GM23248 (cell line): ENCODE results near the gene BCL2L2. TPM values are rescaled to one million over a fixed set of nuclear protein-coding genes. Genes with fewer than 3 reads are reported as not detected.
A peak's percentile ranks its signal among the peaks of the same experiment; 100 is the strongest.

ENCODE experiments used
- DNase-seq: peaks from one replicate; pipeline ENCODE4 v3.0.0-alpha.2; 2015
- H2AFZ ChIP-seq: fragments of 200-600 bp; sonication (generic); 2 replicates; pipeline ENCODE4 v1.6.1; 2016; ENCODE audit warnings: antibody characterized with exemption
- H3F3A ChIP-seq: fragments of 200-600 bp; sonication (generic); 2 replicates; pipeline ENCODE4 v1.6.1; 2016; ENCODE audit warnings: mild to moderate bottlenecking, antibody characterized with exemption, mixed run types; ENCODE audit not compliant: insufficient read depth
- H3K27ac ChIP-seq: fragments of 200-600 bp; sonication (generic); 2 replicates; pipeline ENCODE4 v1.5.1; 2016; ENCODE audit warnings: mild to moderate bottlenecking
- H3K27me3 ChIP-seq: fragments of 200-600 bp; sonication (generic); replicated peaks from 2 replicates; pipeline ENCODE4 v1.6.1; 2016; ENCODE audit warnings: mild to moderate bottlenecking; ENCODE audit not compliant: insufficient read depth
- H3K36me3 ChIP-seq: fragments of 200-600 bp; sonication (generic); 2 replicates; pipeline ENCODE4 v1.6.1; 2016; ENCODE audit warnings: low read depth, mild to moderate bottlenecking
- H3K4me1 ChIP-seq: fragments of 200-600 bp; sonication (generic); 2 replicates; pipeline ENCODE4 v1.6.1; 2016; ENCODE audit warnings: mild to moderate bottlenecking; ENCODE audit not compliant: insufficient read depth
- H3K4me2 ChIP-seq: fragments of 200-600 bp; sonication (generic); one replicate; pipeline ENCODE4 v1.6.1; 2016; ENCODE audit warnings: mild to moderate bottlenecking; ENCODE audit not compliant: unreplicated experiment
- H3K4me3 ChIP-seq: fragments of 200-600 bp; sonication (generic); 2 replicates; pipeline ENCODE4 v1.5.1; 2016; ENCODE audit warnings: mild to moderate bottlenecking
- H3K79me2 ChIP-seq: fragments of 200-600 bp; sonication (generic); 2 replicates; pipeline ENCODE4 v1.6.1; 2016; ENCODE audit warnings: mild to moderate bottlenecking; ENCODE audit not compliant: insufficient read depth
- H3K9ac ChIP-seq: fragments of 200-600 bp; sonication (generic); 2 replicates; pipeline ENCODE4 v1.6.1; 2016; ENCODE audit warnings: mild to moderate bottlenecking
- H3K9me2 ChIP-seq: fragments of 200-600 bp; sonication (generic); 2 replicates; pipeline ENCODE4 v1.6.1; 2016; ENCODE audit warnings: mixed run types, mild to moderate bottlenecking, moderate library complexity; ENCODE audit not compliant: insufficient read depth
- H3K9me3 ChIP-seq: fragments of 200-600 bp; sonication (generic); one replicate; pipeline ENCODE4 v1.6.1; 2017; ENCODE audit warnings: low read depth
- H4K20me1 ChIP-seq: fragments of 200-600 bp; sonication (generic); 2 replicates; pipeline ENCODE4 v1.6.0; 2016; ENCODE audit not compliant: insufficient read depth
- EZH2 ChIP-seq: fragments of 200-600 bp; sonication (generic); IDR thresholded peaks from 2 replicates; pipeline ENCODE4 v1.6.1; 2018; ENCODE audit warnings: antibody characterized with exemption, mild to moderate bottlenecking; ENCODE audit not compliant: insufficient read depth, poor library complexity, severe bottlenecking
- EZH2phosphoT487 ChIP-seq: fragments of 200-600 bp; sonication (generic); IDR thresholded peaks from 2 replicates; pipeline ENCODE4 v1.6.1; 2018; ENCODE audit warnings: antibody characterized with exemption, moderate library complexity, mild to moderate bottlenecking, low read depth; ENCODE audit not compliant: insufficient read depth
- WGBS, 2 experiments: methylation state at CpG; one replicate each; pipeline ENCODE4 v1.1.6; 2015 to 2017; ENCODE audit warnings: low lambda C conversion rate in 2 of 2, low coverage in 1 of 2; ENCODE audit errors: missing lambda C conversion rate in 2 of 2; 5-methylcytosine and 5-hydroxymethylcytosine counted together
- in situ Hi-C: fragments of 300-500 bp; cut with MboI; formaldehyde crosslinking; loops from 2 replicates; pipeline ENCODE4 v1.15.0; 2020
- polyA plus RNA-seq: library from polyadenylated mRNA; unstranded; fragments of >200 nt; fragmentation: Nextera tagmentation; extraction: Ambion mirVana; gene quantifications from 2 replicates; pipeline ENCODE4 v1.2.1, GENCODE V29; 2016
- total RNA-seq: library from RNA; depleted of rRNA; stranded (reverse); fragments of >200 nt; shearing (Covaris generic); gene quantifications from 2 replicates; pipeline ENCODE4 v1.2.3, GENCODE V29; 2014

Gene BCL2L2
- total and polyA plus RNA-seq, 2 experiments from 2014 or later = 6.4 to 35.0 TPM

DNA sequence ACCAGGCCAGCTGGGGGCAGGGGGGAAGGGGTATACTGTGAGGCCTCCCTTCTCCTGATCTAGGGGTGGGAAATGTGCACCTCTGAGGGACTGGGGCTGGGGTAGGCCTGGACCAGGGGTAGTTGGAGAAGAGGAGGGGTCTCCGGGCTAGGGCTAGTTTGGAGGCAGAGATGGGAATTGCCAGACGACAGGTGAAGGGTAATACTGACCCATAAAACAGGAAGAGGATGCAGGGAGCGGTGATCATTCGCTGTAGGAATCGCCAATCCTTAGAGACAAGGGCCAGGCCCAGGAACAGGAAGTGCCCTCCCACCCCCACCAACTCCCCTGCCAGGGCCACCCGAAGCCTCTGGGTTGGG lies 41.6 kb downstream of the BCL2L2 start:
- Histone ChIP-seq H4K20me1 (no peaks in the 10 kb centered on the region), H2AFZ (no peak overlapping the region), H3K4me3 (no peak overlapping the region), H3K4me2 (no peak overlapping the region), H3K9me2 (no peaks in the 10 kb centered on the region), H3K27me3 (no peaks in the 10 kb centered on the region), H3K4me1 (no peaks in the 10 kb centered on the region), H3K79me2 (no peaks in the 10 kb centered on the region), H3K9ac (no peak overlapping the region), H3K27ac (no peak overlapping the region), H3K36me3 (no peaks in the 10 kb centered on the region), H3K9me3 (no peaks in the 10 kb centered on the region), H3F3A (no peaks in the 10 kb centered on the region)
- in situ Hi-C loops = no loop called here
- 80 to 90% methylated on average over 3 to 6 of the region's 6 CpGs for WGBS, 2 experiments
- TF ChIP-seq EZH2phosphoT487 (no peak), EZH2 (no peak)
- DNase-seq = no peak

DNA sequence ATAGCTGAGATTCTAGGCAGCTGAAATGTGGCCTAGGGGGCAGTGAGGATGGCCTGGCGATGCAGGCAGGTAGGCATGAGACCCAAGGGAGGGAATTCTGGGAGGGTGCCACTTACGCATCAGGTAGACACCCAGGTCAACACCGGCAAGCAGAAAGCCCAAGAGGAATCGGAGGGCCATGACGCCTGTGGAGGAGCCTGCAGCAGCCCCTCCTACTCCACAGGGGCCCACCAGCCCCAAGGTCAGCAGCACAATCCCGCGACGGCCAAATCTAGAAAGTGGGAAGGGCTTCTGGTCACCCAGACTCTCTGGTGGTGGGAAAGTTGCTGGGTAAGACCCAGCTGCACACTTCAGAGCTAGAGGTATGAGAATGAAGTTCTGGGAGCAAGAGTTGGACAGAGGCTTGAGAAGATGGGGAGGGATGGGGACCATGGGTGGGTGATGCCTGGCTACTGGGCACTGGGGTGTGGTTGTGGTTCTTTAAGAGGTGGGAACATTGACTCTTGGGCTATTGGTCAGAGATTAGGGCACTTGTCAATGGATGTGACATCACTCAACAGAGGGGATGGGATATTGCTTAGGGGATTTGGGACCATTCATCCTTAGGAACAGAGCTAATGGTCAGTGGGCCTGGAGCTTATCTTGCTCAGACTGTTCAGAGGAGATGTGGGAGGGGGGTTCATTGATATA lies 42.7 kb downstream of the BCL2L2 start:
- Histone ChIP-seq H3K27me3 (no peaks in the 10 kb centered on the region), H3K9me3 (no peaks in the 10 kb centered on the region), H3K79me2 (no peaks in the 10 kb centered on the region), H3K36me3 (no peaks in the 10 kb centered on the region), H3K4me3 (no peak overlapping the region), H4K20me1 (no peaks in the 10 kb centered on the region), H3K27ac (no peak overlapping the region), H3K9ac (no peak overlapping the region), H3K4me1 (no peaks in the 10 kb centered on the region), H3K9me2 (no peaks in the 10 kb centered on the region), H3F3A (no peaks in the 10 kb centered on the region), H2AFZ (no peak overlapping the region), H3K4me2 (no peak overlapping the region)
- 87 to 94% methylated on average over 8 of the region's 8 CpGs for WGBS, 2 experiments
- in situ Hi-C loops = no loop called here
- DNase-seq = no peak
- TF ChIP-seq EZH2 (no peak), EZH2phosphoT487 (no peak)

DNA sequence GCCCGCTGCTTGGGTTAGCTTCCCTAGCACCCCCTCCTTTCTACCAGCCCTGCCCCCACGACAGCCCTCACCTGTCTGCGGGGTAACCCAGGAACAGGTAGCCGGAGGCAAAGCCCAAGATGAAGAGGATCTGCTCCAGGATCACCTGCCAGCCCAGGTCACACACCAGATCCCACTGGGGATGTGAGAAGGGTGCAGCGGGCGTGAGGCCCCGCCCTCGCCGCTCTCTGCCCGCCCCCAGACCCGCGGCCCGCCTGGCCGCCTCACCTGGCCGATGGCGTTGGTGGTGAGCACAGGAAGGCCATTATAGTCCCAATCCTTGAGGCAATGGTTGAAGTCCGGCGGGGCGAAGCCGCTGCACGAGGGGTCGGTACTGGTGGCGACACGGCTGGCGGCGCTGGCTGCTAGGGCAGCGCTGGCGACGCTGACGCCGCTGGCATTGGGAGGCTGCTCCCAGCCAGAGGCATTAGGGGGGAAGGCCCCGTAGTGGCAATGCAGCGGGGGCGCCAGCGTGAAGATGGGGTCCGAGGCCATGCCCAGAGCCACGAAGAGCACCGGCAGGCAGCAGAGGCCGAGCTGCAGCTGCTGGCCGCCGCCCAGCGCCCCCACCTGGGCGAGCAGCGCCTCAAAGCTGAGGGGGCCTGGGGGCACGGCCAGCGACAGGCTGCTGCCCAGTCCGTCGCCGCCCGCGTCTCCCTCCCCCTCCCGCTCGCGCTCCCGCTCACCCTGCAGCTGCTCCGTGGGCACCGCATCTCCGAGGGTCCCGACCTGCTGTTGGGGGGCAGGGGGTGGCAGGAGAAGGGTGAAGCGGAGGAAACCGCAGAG lies 45.3 kb downstream of the BCL2L2 start:
- H3K9me3 ChIP-seq = no peaks in the 10 kb centered on the region
- peak overlapping the region; percentile 65 for H3K9ac ChIP-seq
- no peak overlapping the region for H3K27ac ChIP-seq
- H3K79me2 ChIP-seq = no peaks in the 10 kb centered on the region
- peak overlapping the region; percentile 57 for H2AFZ ChIP-seq
- no peaks in the 10 kb centered on the region for H3K27me3 ChIP-seq
- H3F3A ChIP-seq = no peaks in the 10 kb centered on the region
- H3K36me3 ChIP-seq = no peaks in the 10 kb centered on the region
- no peaks in the 10 kb centered on the region for H3K4me1 ChIP-seq
- no peaks in the 10 kb centered on the region for H4K20me1 ChIP-seq
- no peaks in the 10 kb centered on the region for H3K9me2 ChIP-seq
- H3K4me2 ChIP-seq = peak overlapping the region; percentile 81
- TF ChIP-seq EZH2phosphoT487 = no peak
- no peak for TF ChIP-seq EZH2
- H3K4me3 ChIP-seq = peak overlapping the region; percentile 77
- 7 to 10% methylated on average over 50 to 58 of the region's 61 CpGs for WGBS, 2 experiments
- in situ Hi-C loops = no loop called here
- peak; percentile 34 for DNase-seq

DNA sequence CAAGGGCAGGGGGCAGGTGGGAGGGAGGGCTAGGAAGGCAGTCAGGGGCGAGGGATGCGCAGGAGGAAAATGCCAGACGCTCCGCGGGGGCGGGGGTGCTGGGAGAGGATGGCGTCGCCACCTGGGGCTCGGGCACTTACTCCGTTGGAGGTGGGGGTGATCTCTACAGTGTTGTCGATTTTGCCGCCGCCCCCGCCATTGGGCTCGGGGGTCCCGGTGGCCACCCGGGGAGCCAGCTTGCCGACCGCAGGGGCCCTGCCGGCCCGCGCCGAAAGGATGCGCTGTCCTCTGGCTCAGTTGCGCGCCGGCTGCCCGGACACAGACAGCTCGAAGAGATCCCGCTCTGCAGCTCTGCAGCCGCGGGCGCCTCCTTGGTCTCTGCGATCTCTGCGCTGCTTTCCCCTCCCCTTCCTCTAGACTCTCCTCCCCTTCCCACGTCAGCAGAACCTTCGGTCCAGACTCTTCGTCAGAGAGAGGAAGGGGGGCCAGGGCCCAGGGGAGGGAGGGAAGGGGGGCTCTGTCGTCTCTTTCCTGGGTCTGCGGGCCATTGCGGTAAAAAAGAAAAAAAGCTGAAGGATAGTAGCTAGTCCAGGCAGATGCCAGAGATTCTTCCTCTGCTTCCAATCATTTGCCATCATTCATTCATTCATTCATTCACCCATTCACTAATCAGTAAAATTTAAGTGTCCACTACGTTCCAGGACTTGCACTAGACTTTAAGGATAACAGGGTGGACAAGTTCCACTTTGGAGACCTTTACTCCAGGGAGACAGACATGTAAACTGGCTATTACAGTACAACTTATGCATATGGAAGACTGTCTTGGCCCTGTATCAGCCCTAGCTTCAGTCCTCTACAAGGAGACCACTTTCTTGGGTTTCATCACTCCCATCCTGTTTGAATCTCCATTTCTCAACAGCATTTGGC lies 46.1 kb downstream of the BCL2L2 start, which contains the start of gene SLC22A17:
TSS of gene SLC22A17 (minus strand) at position 382 of the 927 bp plus-strand sequence.
- Histone ChIP-seq H3F3A (no peaks in the 10 kb centered on the region), H2AFZ (peak within 1 kb of the TSS; percentile 57), H3K27ac (peak within 1 kb of the TSS; percentile 44), H3K27me3 (no peaks in the 10 kb centered on the region), H3K4me3 (peak within 1 kb of the TSS; percentile 77), H3K9me2 (no peaks in the 10 kb centered on the region), H3K4me2 (peak within 1 kb of the TSS; percentile 81), H3K36me3 (0 out of 2 replicates have a peak, but pooled peaks cover 4% of the 10 kb centered on the region), H4K20me1 (no peaks in the 10 kb centered on the region), H3K79me2 (no peaks in the 10 kb centered on the region), H3K9ac (peak within 1 kb of the TSS; percentile 65), H3K9me3 (no peaks in the 10 kb centered on the region), H3K4me1 (no peaks in the 10 kb centered on the region)
- DNase-seq = peak; percentile 97
- TF ChIP-seq EZH2 (no peak), EZH2phosphoT487 (no peak)
- WGBS, 2 experiments = 0 to 1% methylated on average over 23 to 27 of the region's 42 CpGs
- in situ Hi-C loops = no loop called here
